Activated T-helper 1 cell treated with anti-CD3 and anti-CD28 coated beads, Interleukin-2, amount 50 U/mL, for 16 hours (primary cell): ENCODE measurements around the gene FAM161A.
A peak's percentile ranks its signal among the peaks of the same experiment; 100 is the strongest.
"Not testable (repeated sequence)": the region's sequence is repeated elsewhere in the genome, so short reads cannot be mapped to it uniquely, and the experiment has no call there.

Source experiments
- DNase-seq, 2 donors: peaks; one replicate each; pipeline ENCODE4 v3.0.0-alpha.2; 2020; ENCODE audit warnings: low read depth in 1 of 2, low spot score in 1 of 2

FAM161A gene

DNA sequence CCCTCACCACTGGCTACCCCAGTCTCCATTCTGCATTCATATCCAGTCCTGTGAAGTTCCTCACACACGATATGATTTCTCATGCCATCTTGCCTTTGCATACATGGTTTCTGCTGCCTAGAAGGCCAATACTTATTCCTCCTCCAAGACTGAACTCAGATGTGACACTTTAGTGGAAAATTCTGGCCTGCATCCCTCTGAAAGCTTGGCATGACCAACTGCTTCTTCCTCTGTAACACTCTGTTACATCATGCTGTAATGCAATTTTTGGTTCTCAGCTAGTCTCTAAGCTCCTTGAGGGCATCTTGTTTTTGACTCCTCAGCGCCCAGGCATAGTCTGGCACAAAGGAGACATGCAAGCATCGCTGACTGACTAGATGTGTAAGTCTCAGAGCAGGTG, 12.6 kb downstream of the FAM161A start:
- no peak for DNase-seq

DNA sequence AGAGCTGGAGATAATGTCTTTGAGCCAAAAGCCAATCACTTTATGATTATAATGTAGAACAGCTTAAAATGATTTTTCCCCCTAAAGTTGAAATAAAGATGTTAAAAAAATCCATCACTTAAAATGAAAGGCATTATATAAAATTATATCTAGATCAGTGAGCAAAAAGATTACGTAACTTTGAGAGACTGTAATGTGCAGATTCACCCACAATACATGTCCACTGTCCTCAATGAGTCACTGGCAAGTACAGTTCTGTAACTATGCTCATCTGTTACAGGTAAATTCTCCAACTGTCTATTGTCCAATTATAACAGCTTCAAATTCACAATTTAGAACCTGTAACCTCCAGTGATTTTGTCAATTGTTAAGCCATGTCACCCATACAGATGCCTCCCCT, 19.0 kb downstream of the FAM161A start:
- DNase-seq, result no peak

DNA sequence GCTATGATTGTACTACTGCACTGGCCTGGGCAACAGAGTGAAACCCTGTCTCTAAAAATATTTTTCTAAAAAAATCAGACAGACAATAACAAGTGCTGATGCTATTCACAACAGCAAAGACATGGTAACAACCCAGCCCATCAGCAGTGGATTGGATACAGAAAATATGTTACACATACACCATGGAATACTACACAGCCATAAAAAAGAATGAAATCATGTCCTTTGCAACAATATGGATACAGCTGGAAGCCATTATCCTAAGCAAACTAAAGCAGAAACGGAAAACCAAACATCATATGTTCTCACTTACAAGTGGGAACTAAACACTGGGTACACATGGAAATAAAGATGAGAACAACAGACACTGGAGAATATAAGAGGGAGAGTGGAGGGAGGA, 19.9 kb downstream of the FAM161A start:
- DNase-seq, result no peak

DNA sequence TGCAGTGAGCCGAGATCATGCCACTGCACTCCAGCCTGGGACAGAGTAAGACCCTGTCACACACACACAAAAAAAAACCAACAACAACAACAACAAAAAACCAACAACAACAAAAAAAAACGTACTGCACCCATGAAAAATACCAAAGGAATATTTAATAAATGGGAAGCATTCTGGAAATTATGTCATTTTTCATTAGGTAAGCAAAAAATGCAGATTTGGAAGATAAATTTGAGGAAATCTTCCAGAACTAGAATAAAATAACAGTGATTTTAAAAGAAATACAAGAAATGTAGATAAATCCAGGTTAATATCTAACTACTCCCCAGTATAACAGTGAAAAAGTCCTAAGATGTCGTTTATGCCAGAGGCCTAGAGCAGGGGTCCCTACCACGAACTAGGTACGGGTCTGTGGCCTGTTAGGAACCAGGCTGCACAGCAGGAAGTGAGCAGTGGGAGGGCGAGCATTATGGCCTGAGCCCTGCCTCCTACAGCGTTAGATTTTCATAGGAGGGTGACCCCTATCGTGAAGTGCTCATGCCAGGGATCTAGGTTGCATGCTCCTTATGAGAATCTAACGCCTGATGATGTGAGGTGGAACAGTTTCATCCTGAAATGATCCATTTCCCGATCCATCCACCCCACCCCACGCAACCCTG, 21.5 kb downstream of the FAM161A start:
- DNase-seq, result no peak

DNA sequence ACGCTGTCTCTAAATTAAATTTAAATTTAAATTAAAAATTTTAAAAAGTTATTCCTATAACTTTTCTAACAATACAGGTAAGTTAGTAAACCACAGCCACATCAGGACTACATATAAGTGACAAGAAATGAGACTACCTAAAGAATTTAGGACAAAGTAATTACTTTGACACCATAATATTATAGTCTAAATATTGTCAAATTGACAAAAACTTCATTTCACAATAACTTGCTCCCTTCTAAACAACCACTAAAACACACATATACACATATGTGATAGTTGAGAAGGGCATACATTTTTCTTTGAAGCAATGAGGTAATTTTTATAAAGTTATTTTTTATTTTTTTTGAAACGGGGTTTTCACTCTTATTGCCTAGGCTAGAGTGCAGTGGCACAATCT, 31.6 kb downstream of the FAM161A start:
- DNase-seq, result no peak

DNA sequence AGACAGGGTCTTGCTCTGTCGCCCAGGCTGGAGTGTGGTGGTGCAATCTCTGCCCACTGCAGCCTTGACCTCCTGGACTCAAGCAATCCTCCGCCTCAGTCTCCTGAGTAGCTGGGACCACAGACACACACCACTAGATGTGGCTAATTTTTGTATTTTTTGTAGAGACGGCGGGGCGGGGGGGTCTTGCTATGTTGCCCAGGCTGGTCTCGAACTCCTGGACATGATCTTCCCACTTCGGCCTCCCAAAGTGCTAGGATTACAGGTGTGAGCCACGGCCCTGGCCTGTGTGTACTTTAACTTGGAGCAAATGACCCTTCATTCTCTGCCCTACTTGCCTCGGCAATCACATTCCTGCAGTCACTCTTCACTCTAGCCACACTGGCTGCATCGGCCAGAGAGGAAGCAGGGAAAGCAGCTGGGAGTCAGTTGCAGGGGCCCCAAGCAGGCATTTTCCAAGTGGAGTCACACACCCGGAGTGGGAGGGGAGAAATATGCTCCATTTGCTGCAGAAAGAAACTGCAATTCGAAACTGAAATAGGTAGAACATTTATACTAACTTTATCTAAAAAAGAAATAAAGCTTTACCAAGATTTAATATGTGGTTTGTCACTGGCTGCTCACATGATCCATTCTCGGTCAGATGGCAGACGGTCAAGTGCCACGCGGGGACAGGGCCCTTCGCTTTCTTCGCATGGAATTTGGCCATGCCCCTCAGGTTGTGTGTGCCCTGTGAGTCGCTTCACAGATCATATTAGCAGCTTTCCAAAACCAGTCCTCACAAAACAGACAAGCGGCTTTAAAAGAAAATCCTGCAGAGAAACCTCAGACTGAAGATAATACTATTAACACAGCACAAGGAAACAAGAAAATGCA, 37.1 kb downstream of the FAM161A start:
- no peak for DNase-seq

DNA sequence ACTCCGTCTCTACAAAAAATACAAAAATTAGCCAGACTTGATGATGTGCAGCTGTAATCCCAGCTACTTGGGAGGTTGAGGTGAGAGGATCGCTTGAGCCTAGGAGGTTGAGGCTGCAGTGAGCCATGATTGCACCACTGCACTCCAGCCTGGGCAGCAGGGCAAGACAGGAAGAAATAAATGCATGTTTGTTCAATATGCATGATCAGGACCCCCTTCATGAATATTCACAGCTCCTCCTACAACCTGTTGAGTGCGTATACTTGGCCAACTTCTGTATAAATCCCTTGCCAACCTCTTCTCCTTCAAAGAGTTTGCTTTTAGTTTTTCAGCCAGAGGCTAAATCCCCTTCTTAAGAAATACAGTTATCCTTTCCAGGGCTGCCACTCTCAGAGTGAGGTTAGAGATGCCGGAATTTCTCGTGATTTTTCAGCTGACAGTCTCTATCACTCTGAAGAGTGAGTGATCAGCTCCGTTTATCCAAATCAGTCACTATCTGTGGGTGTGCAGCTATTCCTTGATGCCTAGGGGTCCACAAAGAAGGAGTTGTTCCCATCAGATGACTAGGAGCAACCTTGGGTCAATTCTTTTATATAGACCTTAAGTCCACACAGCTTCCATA, 39.2 kb downstream of the FAM161A start:
- no peak for DNase-seq

DNA sequence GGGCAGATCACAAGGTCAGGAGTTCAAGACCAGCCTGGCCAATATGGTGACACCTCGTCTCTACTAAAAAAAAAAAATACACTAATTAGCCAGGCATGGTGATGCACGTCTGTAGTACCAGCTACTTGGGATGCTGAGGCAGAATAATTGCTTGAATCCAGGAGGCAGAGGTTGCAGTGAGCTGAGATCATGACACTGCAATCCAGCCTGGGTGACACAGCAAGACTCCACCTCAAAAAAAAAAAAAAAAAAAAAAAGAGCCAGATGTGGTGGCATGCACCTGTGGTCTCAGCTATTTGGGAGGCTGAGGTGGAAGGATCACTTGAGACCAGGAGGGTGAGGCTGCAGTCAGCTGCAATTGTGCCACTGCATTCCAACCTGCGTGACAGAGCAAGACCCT, 40.5 kb downstream of the FAM161A start:
- not testable (repeated sequence) for DNase-seq

DNA sequence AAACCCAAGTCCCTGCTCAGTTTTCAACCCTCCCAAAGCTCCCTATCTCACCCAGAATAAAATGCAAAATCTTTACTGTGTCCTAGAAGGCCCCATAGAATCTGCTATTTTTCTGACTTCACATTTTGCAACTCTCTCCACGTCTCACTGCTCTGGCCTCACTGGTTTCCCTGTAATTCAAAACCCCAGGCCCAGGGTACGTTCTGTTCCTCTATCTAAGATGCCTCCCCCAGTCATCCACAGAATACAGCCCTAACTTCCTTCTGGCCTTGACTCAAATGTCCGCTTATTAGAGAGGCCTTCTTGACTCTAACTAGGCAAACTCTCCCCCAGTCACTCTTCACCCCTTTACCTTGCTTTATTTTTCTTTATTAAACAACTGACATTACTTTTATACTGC, 42.0 kb downstream of the FAM161A start:
- DNase-seq, result no peak

DNA sequence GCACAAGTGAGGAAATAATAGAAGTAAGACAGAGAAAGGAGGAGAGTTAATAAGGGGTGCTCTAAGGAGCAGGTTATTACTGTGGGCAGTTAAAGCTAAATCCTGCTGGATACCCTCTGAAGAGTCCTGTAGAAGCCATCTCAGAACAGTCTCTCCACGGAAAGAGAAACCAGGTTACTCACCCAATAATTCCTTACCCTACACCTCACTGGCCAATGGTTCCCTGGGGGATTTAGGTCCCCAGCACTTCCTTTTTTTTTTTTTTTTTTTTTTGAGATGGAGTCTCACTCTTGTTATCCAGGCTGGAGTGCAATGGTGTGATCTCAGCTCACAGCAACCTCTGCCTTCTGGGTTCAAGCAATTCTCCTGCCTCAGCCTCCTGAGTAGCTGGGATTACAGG, 43.7 kb downstream of the FAM161A start:
- not testable (repeated sequence) for DNase-seq

DNA sequence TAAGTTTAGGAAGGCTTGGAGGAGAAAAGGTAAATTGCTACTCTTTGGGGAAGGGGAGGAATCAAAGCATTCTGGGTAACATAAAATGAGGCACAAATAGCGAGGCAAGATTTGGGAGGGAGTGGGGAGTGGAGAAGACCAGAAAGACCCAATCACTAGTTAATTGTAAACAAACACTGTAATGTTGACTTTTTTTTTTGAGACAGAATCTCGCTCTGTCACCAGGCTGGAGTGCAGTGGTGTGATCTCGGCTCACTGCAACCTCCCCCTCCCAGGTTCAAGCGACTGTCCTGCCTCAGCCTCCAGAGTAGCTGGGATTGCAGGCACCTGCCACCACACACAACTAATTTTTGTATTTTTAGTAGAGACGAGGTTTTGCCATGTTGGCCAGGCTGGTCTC, 45.2 kb downstream of the FAM161A start:
- DNase-seq, result not testable (repeated sequence)

DNA sequence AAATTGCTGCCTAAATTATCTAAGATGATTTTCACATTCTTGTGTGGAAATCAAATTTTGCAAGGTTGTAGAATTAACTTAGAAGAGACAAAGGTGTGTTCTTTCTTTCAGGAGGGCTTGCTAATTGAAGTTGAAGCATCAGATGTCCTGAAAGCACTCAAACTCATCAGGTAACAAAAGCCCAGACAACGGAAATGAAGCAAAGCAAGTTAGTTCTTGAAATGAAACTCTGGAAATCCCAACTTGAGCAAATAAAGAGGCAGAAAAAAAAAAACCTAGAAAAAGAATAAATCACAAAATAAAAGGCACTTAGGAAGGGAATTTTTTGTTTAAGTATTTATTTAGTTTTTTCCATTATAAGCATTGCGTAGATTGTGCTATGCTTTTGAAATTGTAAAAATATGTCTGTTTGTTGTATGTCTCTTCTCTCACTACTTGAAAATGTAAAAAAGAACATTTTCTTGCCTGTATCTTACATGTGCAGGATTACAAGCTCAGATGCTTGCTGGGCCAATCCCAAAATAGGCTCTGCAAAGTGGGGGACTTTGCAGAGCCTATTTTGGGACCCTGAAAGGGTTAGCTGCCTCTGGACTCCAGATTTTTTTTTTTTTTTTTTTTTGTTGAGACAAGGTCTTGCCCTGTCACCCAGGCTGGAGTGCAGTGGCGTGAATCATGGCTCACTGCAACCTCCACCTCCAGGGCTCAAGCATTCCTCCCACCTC, 46.7 kb downstream of the FAM161A start:
- DNase-seq, result no peak

DNA sequence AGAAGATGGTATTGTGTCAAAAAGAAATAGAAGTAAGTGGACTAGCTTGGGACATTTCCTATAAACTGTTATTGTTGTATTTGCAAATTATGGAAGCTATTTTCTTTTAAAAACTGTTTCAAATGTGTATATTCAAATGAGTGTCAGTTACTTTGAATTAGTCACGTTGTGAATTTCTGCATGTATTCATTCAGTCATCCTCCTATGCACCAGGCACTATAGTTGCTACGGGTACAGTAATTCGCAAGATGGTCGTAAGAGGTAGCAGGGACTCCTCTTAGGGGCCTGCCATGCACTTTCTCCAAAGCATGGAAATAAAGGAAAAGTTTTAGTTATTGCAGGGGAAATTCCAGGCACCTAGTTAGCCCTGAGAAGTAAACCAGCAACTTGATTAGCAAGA, 51.3 kb downstream of the FAM161A start:
- DNase-seq, result no peak

DNA sequence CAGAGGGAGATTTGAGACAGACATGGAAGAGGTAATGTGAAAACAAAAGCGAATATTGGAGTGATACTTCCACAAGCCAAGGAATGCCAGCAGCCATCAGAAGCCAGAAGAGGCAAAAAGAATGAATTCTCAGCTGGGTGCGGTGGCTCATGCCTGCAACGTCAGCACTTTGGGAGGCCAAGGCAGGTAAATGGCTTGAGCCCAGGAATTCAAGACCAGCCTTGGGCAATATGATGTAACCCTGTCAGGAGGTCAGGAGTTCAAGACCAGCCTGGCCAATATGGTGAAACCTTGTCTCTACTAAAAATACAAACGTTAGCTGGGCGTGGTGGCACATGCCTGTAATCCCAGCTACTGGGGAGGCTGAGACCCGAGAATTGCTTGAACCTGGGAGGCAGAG, 54.8 kb downstream of the FAM161A start:
- DNase-seq, result no peak

DNA sequence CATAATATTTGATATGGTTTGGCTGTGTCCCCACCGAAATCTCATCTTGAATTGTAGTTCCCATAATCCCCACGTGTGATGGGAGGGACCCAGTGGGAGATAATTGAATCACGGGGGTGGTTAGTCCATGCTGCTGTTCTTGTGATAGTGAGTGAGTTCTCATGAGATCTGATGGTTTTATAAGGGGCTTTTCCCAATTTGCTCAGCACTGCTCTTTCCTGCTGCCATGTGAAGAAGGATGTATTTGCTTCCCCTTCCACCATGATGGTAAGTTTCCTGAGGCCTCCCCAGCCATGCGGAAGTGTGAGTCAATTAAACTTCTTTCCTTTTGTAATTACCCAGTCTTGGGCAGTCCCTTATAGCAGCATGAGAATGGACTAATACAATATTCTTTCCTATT, 56.4 kb downstream of the FAM161A start:
- DNase-seq, result not testable (repeated sequence)

DNA sequence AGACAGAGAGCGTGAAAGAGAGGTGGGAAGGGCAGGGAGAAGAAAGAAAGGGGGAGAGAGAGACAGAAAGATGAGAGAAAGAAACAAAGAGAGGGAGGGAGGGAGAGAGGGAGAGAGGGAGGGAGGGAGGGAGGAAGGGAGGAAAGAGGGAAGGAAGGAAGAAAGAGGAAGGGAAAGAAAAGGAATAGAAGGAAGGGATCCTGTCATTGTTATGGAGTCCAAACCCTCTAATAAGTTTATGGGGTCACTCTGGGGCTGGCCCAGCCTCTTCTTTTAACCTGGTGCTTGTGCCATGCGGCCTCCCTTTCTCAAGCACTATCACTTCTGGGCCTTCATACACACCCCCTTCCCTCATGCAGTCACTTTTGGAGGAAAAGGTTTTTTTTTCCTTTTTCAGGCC, 58.5 kb downstream of the FAM161A start:
- no peak for DNase-seq

DNA sequence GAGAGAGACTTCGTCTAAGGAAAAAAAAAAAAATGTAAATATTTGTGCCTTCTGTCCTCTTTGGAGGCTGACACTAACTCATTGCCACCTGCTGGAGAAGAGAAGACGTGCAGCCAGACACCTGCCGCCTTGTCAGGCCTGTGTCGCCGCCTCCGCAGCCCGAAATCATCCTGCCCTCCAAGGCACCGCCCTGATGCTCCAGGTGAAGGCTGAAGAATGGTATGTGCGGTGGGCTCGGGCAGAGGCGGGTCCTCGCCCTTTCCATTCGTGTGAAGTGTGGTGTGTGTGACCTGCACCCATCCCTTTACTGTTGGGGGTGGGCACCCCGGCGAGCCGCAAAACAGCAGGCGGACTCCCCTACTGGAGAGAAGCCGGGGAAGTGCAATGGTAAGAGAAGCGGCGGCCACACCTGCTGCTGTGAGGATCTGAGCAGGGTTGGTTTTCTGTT, 60.4 kb downstream of the FAM161A start:
- peak; percentile 39 to 46 for DNase-seq

DNA sequence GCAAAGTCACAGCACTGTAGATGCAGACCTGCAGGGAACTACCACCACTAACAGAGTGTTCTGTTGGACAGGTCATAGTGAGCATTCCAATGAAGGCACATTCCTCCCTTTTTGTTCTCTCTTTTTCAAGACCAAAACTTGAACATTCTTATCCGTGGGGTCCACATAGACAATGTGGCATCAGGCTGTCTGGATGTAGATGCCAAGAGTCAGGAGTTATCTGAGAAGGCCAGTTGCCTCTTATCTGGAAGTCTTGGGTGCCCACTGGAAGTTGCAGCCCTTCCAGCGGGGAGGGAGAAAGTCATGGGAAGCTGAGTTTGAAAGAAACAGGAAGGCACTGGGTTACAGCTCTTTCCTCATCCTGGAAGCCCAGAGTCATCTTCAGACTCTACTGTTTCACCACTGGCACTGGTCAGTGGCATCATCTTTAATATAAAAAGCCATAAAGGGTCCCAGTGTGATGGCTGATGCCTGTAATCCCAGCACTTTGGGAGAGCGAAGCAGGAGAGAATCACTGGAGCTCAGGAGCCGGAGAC, 61.4 kb downstream of the FAM161A start:
- no peak for DNase-seq

DNA sequence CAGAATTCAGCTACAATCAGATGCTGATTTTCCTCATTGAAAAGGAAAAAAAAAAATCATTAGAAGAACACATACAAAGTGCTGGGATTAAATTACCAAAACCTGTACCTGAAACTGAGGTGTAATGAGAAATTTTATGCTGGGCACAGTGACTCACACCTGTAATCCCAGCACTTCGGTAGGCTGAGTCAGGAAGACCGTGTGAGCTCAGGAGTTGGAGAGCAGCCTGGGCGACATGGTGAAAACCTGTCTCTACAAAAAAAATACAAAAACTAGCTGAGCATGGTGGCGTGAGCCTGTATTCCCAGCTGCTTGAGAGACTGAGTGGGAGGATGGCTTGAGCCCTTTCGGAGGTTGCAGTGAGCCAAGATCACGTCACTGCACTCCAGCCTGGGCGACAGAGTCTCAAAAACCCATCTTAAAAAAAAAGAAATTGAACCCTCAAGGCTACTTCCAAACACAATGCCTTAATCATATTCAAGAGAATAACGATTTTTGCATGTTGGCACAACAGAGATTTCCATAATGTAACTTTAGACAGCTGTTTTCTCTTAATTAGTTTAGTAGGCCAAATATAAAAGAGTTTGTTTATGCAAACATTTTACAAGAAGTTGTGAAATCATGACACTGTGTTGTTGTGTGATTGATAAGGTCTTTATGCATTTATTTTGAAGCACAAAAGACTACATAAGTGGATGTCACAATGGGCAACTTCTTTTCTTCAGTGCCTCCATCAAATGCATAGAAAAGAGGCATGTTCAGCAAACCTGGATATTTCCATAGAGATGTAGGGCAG, 63.9 kb downstream of the FAM161A start:
- no peak for DNase-seq

DNA sequence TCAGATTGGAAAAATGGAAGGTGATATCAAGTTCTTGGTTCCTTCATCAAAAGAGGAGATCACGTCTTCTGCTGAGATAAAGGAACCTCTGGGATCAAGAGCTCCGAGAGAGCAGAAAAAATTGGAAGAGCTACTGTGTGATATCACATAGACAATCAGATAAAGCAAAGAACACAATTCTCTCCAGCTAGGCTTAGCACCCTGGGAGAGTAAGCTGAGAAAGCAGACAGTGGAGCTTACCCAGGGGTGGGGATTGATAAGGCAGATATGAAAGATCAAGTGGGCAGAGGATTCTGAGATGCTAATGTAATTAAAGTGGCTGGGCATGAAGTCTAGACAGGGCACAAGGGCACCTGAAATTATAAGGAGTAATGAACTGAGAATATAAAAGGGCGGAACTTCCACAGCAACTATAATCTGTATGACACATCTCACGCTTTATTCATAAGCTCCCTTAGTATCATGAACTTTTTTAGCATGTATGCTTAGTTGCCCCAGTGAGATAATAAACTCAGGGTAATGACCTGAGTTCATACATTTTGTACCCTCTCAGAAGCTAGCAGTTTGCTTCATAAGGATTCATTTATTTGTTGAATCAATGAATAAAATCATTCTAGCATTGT, 65.8 kb downstream of the FAM161A start:
- no peak for DNase-seq
